ENCODE results near the gene BMF.
"Not testable (repeated sequence)": the region's sequence is repeated elsewhere in the genome, so short reads cannot be mapped to it uniquely, and the experiment has no call there.

DNA sequence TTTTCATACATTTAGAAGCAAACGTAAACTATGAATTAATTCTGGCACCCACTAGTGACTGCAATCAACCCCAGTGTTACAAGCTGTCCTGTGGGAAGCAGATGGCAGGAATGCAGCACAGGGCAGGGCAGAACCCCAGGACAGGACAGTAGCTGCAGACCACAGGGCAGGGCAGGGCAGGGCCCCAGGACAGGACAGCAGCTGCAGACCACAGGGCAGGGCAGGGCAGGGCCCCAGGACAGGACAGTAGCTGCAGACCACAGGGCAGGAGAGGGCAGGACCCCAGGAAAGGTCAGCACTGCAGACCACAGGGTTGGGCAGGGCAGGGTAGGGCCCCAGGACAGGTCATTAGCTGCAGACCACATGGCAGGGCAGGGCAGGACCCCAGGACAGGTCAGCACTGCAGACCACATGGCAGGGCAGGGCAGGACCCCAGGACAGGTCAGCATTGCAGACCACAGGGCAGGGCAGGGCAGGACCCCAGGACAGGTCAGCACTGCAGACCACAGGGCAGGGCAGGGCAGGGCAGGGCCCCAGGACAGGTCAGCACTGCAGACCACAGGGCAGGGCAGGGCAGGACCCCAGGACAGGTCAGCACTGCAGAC is 27.3 kb upstream of the BMF start:
- not testable (repeated sequence) for TF ChIP-seq EZH2 (IDR thresholded peaks at IDR 0.05; ENCODE audit: insufficient read depth, poor library complexity, severe bottlenecking); EZH2phosphoT487 (IDR thresholded peaks at IDR 0.05; ENCODE audit: insufficient read depth, low read depth)
